HL-60 (cell line): Measurements from ENCODE around the gene NEK3.
"Not testable (repeated sequence)": the region's sequence is repeated elsewhere in the genome, so short reads cannot be mapped to it uniquely, and the experiment has no call there.

ENCODE experiments used
- CTCF ChIP-seq: IDR thresholded peaks from one replicate; pipeline ENCODE4 v1.5.1; 2011; ENCODE audit warnings: low read length, control low read depth, inconsistent platforms; ENCODE audit not compliant: insufficient read depth
- GABPA ChIP-seq: IDR thresholded peaks from 2 replicates; pipeline ENCODE4 v1.6.1; 2012; ENCODE audit warnings: low read depth
- POLR2AphosphoS5 ChIP-seq: IDR thresholded peaks from 2 replicates; pipeline ENCODE4 v1.6.1; 2012; ENCODE audit warnings: low read depth
- REST ChIP-seq: IDR thresholded peaks from 2 replicates; pipeline ENCODE4 v1.6.1; 2012; ENCODE audit warnings: low read depth; ENCODE audit not compliant: insufficient replicate concordance

- TF ChIP-seq GABPA, CTCF, POLR2AphosphoS5, REST: not testable (repeated sequence)
These were observed 74.4 kb downstream of the NEK3 start for GRCh38 chr13:52084981-52085380.
